ENCODE results near the gene MIA2.
"Not testable (repeated sequence)": the region's sequence is repeated elsewhere in the genome, so short reads cannot be mapped to it uniquely, and the experiment has no call there.

Gene MIA2, protein sequence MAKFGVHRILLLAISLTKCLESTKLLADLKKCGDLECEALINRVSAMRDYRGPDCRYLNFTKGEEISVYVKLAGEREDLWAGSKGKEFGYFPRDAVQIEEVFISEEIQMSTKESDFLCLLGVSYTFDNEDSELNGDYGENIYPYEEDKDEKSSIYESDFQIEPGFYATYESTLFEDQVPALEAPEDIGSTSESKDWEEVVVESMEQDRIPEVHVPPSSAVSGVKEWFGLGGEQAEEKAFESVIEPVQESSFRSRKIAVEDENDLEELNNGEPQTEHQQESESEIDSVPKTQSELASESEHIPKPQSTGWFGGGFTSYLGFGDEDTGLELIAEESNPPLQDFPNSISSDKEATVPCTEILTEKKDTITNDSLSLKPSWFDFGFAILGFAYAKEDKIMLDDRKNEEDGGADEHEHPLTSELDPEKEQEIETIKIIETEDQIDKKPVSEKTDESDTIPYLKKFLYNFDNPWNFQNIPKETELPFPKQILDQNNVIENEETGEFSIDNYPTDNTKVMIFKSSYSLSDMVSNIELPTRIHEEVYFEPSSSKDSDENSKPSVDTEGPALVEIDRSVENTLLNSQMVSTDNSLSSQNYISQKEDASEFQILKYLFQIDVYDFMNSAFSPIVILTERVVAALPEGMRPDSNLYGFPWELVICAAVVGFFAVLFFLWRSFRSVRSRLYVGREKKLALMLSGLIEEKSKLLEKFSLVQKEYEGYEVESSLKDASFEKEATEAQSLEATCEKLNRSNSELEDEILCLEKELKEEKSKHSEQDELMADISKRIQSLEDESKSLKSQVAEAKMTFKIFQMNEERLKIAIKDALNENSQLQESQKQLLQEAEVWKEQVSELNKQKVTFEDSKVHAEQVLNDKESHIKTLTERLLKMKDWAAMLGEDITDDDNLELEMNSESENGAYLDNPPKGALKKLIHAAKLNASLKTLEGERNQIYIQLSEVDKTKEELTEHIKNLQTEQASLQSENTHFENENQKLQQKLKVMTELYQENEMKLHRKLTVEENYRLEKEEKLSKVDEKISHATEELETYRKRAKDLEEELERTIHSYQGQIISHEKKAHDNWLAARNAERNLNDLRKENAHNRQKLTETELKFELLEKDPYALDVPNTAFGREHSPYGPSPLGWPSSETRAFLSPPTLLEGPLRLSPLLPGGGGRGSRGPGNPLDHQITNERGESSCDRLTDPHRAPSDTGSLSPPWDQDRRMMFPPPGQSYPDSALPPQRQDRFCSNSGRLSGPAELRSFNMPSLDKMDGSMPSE (N-terminal part only)

DNA sequence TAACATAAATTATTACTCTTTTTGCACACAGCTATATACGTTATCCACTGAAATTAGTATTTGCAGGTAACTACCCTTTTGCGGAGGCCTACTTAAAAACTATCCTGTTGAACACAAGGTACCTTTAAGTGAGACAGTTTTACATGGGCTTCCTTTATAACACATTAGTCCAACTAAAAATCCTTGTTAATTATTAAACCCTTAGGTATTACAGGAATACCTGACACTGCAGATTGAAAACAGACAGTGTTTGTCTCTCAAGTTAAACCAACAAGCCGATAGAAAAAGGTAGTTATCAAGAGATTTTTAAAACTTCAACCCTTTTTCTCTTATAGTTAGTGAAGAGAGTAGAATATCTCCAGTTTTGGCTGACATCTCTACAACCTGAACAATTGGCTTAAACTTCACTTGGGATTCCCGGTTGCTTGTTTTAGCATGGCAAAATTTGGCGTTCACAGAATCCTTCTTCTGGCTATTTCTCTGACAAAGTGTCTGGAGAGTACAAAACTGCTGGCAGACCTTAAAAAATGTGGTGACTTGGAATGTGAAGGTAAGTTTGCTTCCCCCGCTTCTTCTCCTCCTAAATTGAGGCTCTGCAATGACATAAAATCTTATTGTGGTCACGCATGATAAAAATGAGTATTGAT lies at the start of gene MIA2:
Gene MIA2 (plus strand): TSS at position 236 of the 647 bp plus-strand sequence. CDS start 200 bp downstream, at position 436.
- no peak for DNase-seq

DNA sequence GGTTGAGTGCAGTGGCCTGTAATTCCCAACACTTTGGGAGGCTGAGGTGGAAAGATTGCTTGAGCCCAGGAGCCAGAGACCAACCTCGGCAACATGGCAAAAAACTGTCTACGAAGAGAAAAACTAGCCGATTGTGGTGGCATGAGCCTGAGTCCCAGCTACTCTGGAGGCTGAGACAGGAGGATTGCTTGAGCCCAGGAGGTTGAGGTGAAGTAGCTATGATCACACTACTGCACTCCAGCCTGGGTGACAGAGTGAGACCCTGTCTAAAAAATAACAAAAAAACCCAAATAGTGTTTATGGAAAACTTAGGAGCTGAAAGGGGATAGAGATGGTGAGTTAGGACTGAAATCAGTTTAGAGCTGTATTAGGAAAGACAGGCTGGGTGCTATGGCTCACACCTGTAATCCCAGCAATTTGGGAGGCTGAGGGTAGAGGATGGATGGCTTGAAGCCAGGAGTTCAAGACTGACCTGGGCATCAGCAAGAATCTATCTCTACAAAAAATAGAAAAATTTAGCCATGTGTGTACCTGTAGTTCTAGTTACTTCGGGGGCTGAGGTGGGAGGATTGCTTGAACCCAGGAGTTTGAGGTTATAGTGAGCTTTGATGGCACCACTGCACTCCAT lies 49.0 kb upstream of the MIA2 start:
- DNase-seq = no peak

DNA sequence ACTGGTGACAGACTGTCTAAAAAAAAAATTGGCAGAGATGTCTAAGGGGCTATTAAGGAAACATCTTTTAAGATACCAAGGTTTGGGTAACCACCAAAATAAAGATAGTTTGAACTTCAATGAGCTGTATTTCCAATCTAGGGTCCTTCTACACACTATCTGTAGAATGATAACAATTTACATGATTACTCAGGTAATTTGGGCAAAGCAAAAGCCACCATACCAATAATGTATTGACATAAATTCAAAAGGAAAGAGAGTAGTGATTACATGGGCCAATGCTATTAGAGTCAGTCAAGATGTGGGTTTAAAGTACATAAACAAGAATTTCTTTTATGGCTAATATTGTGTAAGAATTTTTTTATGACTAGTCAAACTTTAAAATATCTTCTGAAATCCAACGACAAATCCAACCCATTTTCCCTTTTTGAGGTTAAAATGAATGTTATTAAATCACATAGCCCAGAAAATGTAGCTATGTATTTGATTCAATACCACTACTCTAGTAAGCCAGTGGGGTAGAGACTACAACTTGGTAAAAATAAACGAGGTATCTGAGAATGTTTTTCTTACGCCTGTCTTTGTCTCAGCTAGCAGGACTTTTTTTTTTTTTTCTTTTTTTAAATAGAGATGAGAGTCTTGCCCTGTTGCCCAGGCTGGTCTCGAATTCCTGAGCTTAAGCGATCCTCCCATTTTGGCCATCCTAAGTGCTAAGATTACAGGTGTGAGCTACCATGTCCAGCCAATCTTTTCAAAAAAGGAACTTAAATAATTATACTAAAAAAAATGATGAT lies 48.3 kb upstream of the MIA2 start:
- DNase-seq = no peak

DNA sequence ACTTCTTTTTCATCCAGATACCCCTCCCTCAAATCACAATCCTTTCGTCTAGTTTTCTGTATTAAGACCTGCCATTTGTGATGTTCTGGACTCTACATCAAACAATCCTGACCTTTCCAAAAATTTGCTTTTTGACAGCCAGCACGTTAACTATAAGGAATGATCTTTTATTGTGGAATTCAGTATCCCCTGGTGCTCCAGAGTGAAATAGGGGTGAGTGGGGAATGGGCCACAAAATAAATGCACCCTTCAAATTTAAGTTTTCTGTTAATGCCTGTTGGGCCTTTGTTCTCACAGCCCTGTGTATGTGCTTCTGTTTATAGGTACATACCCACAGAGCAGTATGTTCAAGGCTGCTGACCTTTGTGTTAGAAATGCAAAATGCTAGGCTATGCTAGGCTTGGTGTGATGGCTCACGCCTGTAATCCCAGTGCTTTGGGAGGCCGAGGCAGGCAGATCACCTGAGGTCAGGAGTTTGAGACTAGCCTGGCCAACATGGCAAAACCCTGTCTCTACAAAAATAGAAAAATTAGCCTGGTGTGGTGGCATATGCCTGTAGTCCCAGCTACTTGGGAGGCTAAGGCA lies 46.7 kb upstream of the MIA2 start:
- DNase-seq = no peak

DNA sequence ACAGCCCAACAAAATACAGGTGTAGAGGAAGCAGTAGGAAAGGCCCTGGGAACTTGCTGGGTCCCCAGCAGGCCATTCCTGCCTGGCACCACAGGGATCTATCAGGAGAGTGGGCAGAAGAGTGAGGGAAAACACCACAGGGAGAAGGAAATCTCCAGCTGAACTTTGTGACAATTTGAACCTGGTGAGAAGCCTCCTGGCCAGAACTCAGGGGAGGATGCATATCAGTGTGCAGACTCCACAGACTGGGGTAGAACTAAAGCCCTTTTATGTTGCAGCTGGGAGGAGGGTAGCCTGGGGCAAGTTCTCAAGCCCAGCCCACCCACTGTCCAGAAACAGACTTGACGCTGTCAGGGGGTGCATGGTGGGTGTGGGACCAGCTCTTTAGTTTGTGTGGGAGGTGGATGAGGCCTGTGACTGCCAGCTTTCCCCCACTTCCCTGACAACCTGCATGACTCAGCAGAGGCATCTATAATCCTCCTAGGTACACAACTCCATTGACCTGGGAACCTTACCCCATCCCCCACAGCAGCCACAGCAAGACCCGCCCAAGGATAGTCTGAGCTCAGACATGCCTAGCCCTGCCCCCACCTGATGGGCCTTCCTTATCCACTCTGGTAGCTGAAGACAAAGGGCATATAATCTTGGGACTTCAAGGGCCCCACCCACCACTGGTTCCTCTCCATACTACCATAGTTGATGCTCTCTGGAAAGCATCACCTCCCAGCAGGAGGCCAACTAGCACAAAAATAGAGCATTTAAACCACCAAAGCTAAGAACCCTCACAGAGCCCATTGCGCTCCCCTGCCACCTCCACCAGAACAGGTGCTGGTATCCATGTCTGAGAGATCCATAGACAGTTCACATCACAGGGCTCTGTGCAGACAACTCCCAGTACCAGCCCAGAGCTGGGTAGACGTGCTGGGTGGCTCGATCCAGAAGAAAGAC lies 29.8 kb upstream of the MIA2 start:
- no peak for DNase-seq

DNA sequence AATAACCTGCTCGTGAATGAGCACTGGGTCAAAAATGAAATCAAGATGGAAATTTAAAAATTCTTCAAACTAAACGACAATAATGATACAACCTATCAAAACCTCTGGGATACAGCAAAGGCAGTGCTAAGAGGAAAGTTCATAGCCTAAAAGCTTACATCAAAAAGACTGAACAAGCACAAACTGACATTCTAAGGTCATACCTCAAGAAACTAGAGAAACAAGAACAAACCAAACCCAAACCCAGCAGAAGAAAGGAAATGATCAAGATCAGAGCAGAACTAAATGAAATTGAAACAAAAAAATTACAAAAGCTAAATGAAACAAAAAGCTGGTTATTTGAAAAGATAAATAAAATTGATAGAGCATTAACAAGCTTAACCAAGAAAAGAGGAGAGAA lies 26.3 kb upstream of the MIA2 start:
- not testable (repeated sequence) for DNase-seq

DNA sequence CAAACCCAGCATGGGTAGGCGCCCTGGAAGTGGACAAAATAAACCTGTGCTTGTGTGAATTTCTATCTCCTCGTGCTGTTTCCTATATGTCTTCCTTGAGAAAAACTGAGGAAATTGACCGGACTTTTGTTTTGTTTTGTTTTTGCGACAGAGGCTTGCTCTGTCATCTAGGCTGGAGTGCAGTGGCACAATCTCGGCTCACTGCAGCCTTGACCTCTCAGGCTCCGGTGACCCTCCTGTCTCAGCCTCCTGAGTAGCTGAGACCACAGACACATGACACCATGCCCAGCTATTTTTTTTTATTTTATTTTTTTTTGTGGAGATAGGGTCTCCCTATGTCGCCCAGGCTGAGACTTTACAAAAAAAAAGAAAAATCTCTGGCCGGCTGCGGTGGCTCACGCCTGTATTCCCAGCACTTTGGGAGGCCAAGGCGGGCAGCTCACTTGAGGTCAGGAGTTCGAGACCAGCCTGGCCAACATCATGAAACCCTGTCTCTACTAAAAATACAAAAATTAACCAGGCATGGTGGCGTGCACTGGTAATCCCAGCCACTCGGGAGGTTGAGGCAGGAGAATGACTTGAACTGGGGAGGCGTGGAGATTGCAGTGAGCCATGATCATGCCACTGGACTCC lies 22.5 kb upstream of the MIA2 start:
- DNase-seq = no peak

DNA sequence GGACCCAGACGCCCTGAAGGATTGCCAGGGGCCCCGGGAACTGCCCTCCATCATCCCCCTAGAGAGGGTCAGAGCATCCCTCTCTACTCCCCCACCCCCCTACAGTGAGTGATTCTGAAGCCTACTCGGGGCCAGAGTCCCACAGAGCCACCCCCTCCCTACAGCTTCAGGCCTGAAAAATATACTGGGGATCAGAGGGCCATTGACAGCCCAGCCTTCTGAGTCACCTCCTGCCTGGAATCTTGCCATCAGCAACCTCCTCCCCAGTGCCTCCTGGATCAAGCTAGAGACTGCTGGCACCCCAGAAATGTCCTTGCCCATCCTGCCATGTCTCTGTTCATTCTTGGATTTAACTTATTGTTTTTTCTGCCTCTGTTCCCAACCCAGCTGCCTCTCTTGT lies 21.7 kb upstream of the MIA2 start:
- no peak for DNase-seq

DNA sequence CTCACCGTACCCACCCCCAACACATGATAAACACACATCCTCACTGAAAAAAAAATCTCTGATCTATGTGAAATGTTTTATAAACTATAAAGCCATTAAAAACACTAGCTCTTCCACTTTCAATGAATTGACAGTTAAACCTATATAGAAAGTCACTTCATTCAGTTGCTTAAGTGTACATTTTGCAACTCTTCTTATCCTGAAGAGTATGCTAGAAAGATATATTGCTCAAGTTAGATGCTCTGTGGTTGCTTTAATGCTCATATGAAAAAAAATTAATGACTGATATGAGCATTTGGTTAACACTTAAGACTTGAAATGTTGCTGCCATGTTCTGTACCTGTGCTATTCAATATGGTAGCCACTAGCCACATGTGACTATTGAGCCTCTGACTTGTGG lies 21.0 kb upstream of the MIA2 start:
- DNase-seq = no peak

DNA sequence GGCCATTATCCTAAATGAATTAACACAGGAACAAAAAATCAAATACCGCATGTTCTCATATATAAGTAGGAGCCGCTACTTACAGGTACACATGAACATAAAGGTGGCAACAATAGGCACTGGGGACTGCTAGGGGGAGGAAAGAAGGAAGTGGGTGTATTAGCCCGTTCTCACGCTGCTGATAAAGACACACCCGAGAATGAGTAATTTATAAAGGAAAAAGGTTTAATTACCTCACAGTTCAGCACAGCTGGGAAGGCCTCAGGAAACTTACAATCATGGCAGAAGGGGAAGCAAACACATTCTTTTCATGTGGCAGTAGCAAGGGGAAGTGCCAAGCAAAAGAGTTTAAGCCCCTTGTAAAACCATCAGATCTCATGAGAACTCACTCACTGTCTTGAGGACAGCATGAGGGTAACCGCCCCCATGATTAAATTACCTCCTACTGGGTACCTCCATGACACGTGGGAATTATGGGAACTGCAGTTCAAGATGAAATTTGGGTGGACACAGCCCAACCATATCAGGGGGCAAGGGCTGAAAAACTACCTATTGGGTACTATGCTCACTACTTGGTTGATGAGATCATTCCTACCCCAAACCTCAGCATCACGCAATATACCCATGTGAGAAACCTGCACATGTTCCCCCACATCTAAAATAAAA lies 16.4 kb upstream of the MIA2 start:
- DNase-seq = peak; percentile 13

DNA sequence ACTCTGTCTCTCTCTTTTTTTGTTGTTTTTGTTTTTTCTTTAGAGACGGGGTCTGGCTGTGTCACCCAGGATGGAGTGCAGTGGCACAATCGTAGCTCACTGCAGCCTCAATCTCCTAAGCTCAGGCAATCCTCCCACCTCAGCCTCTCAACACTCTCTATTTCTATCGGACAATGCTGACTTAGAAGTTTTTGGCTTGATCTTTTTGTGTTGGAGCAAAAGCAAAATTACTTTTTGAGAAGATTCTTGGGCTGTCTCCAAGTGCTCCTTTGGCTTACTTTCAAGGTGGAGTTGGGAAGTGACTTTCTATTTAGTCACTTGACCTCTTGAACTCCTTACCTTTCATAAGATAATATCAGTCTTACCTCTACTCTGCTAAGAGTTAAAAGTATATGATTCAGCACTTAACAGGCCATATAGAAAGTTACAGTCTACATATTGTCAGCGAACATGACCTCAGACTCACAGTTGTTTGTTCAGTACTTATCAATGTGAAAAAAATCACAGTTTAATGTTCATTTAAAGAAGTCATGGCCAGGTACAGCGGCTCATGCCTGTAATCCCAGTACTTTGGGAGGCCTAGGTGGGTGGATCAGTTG lies 15.4 kb upstream of the MIA2 start:
- no peak for DNase-seq

DNA sequence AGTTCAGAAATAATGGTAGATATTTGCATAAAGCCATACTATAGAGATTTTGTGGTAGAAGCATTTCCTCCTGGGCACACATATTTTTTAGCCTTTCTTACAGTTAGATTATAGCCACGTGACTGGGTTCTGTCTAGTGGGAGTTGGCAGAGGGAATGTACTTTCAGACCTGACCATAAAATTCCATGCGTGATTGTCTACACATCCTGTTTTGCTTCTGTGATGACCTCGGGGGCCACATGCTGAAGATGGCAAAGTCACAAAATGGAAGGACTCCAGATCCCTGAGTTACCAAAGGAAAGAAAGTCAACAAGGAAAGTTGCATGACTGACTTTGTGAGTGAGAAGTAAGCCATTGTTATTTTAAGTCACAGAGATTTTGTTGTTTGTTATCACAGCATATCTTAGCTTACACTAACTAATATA lies 14.6 kb upstream of the MIA2 start:
- no peak for DNase-seq

DNA sequence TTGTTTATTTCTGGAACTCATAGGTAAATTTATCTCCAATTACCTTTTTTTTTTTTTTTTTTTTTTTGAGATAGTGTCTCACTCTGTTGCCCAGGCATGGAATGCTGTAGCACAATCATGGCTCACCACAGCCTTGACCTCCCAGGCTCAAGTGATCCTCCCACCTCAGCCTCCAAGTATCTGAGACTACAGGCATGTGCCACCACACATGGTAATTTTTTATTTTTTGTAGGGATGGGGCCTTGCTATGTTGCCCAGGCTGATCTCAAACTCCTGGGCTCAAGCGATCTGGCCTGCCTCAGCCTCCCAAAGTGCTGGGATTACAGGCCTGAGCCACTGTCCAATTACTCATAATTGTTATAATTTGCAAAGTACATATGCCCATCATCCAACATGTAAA lies 13.2 kb upstream of the MIA2 start:
- DNase-seq = not testable (repeated sequence)

DNA sequence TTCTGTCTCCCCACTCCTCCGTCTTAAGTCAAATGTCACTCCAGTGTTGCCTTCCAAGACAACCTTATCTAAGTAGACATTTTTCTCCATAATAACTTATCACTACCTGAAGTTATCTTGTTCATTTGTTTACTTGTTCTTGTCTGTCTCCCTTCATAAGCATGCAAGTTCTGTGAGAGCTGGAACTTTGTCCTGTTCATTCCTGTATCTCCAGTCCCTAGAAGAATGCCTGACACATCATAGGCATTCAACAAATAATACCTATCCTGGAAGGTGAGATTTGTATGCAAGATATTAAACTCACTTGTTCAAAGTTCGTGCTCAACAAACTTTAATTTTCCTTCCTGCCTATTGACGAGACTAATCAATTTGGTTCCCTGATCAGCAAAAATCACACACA lies 5.7 kb upstream of the MIA2 start:
- DNase-seq = no peak

DNA sequence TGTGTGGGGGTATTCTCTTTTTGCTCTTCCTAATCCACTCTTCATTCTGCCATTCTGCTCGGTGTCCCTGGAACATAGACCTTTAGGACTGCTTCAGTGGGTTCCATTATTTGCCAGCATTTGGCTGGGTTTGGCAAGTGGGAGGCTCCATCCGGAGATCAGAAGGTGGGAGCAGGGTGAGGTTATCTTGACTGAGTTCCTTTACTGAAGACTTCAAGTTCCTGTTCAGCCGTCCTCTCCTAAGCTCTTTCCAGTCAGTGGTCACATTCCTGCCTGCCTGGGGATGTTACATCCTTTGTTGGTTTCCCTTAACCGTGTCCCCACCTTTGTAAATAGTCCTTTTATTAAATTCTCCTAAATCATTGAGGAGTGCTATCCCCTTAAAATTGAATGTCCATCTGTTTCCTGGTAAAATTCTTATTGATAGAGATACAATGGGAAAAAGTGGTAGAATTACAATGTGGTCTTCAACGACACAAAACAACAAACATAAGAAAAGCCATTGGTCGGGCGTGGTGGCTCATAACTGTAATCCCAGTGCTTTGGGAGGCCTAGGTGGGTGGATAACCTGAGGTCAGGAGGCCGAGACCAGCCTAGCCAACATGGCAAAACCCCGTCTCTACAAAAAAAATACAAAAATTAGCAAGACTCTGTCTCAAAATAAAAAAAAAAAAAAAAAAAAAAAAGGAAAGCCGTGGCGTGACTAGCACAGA lies 5.0 kb upstream of the MIA2 start:
- DNase-seq = no peak

DNA sequence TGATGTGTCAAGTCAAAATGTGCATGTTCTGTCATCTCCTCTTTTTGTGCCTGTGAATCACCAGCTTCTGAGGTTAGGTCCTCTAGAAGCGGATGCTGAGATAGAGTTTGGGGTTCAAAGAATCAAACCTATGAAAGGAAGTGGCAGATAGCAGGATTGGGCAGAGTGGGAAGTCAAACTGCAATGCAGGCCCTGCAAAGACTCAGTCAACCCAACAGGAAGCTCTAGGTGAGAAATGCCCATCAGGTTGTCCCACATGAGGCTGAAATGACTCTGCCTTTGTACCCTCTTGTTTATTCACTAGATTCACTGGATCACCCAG lies 4.5 kb upstream of the MIA2 start:
- DNase-seq = no peak

DNA sequence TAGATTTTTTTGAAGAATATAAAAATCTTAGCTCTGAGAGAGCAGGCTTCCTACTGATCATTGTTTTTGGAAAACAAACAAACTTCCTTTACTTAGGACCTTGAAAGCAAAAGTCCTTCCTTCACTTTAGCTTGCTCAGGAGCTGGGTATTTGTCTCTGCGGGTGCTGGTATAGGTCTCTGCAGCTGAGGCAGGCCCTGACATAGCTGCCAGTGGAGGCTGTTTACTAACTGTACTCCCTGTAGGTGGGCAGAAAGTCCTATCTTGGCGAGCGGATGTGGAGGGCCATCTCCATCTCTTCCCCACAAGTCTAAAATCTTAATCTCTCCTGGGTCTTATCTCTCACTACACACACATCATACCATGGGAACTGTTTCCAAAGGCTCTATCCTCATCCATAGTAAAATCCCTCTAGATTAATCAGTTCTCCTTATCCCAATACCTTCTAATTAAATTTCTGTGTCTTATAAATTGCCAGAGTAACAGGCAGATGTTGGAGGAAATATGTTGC lies 4.1 kb upstream of the MIA2 start:
- no peak for DNase-seq

Data from inflammatory macrophage treated with lipopolysaccharide for 4 hours (primary cell).